Fibroblast of upper back skin (primary cell): Measurements from ENCODE around the gene IGFBP3.

Experiments used
- DNase-seq: peaks from one replicate; pipeline ENCODE4 v3.0.0-alpha.2; 2013

IGFBP3 gene

DNA sequence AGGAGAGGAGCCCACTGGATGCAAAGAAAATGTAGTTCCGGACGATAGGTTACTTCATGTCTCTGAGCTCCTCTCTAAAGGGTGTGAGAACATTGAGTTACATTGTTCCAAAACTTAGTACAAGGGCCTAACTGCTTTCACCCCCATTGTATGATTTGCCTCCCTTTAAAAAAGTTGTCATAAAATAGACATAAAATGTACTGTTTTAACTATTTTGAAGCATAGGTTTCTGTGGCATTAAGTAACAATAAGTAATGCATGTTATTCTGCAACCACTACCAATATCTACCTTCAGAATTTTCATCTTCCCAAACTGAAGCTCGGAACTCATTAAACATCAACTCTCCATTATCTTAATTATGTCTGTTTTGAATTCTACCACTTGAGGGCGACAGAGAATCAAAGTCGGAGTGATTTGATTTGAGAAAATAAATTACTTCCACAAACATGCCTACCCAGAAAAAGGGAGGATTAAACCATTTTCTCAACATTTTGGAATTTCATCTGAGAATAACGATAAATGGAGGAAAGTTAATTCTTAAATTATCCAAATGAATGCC, 30.1 kb downstream of the IGFBP3 start:
- peak; percentile 57 for DNase-seq

DNA sequence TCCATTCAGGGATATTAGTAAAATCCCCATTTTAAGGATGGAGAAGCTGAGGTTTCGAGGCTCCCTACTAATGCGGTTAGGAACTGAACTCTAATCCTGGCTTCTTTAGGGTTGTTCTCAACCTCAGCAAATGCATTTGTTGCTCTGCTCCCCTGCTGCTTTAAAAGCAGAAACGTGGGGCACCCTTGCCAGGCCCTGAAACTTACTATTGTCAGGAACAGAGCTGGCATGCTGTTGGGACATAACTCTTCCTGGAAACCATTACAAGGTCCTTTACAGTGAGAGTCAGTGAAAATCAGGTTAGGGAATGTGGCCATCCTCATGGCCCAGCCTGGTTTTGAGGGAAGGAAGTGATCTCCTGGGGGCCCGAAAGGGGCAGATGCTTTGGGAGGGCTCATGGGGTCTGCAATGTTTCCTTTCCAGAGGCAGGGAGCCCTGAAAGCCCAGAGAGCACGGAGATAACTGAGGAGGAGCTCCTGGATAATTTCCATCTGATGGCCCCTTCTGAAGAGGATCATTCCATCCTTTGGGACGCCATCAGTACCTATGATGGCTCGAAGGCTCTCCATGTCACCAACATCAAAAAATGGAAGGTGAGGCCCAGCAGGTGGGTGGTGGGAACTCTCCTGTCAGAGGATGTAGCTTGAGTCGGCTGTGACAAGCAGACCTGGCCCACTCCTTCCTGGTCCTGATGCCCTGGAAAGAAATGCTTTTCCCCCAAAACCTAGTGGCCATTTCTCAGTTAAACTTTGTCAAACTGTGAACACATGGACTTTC, 30.8 kb downstream of the IGFBP3 start:
- no peak for DNase-seq

DNA sequence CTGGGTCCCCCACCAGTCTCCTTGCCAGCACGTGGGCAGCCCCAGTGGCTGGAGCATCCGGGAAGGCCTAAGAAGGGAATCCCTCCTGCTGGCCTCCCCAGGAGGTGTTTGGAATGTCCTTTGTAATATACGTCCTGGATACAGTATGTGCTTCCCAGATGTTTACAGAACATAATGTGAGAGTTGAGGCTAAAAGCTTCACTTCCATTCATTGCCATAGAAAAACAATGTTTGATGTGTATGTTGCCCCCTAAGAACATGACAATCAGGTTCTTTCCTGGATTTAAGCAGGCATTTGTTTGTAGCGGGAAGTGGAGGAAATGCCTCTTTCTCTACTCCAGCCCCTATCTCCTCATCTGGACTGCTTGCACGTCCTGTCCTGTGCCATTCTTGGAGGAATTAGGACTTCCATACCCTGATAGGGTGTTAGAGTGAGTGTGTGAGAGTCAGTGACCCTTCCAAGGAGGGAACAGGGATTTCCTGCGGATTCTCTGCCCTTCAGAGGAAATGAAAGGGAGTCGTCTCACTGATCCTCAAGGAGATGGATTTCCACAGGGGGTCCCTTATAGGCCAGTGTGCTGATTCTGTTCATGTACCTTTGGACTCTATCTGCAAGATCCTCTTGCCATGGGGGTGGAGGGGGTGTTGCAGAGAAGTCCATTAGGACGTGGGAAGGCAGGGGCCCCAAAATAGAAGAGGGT, 31.6 kb downstream of the IGFBP3 start:
- DNase-seq, result no peak

DNA sequence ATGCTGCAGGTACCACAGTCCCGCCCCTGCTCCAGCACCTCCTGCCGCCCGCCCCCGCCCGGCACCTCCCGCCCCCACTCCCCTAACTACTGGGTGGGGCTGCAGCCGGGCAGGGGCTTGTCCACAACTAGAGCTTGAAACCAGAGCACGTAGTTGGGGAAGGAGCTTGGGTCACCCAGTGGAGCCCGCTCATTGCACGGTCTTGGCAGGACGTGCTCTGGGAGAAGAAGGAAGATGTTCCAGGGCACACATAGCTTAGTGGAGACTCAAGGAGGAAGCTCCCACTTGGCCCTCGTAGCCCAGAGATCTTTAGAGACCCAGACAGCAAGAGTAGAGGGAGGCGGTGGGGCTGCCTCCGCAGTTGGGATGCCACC, 32.1 kb downstream of the IGFBP3 start:
- no peak for DNase-seq

DNA sequence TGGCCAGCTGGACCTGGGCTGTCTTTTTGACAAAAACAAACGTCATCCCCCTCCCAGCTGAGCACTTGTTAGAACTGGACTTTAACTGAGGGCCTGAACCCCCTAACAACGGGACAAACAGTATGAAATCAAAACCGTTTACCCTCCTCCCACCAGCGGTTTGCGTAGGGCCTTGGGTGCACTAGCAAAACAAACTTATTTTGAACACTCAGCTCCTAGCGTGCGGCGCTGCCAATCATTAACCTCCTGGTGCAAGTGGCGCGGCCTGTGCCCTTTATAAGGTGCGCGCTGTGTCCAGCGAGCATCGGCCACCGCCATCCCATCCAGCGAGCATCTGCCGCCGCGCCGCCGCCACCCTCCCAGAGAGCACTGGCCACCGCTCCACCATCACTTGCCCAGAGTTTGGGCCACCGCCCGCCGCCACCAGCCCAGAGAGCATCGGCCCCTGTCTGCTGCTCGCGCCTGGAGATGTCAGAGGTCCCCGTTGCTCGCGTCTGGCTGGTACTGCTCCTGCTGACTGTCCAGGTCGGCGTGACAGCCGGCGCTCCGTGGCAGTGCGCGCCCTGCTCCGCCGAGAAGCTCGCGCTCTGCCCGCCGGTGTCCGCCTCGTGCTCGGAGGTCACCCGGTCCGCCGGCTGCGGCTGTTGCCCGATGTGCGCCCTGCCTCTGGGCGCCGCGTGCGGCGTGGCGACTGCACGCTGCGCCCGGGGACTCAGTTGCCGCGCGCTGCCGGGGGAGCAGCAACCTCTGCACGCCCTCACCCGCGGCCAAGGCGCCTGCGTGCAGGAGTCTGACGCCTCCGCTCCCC, 32.7 kb downstream of the IGFBP3 start, which contains the start of gene IGFBP1:
IGFBP1 (plus strand) TSS at position 304 of the 808 bp plus-strand sequence; CDS start at position 469, 165 bp downstream.
- no peak for DNase-seq

DNA sequence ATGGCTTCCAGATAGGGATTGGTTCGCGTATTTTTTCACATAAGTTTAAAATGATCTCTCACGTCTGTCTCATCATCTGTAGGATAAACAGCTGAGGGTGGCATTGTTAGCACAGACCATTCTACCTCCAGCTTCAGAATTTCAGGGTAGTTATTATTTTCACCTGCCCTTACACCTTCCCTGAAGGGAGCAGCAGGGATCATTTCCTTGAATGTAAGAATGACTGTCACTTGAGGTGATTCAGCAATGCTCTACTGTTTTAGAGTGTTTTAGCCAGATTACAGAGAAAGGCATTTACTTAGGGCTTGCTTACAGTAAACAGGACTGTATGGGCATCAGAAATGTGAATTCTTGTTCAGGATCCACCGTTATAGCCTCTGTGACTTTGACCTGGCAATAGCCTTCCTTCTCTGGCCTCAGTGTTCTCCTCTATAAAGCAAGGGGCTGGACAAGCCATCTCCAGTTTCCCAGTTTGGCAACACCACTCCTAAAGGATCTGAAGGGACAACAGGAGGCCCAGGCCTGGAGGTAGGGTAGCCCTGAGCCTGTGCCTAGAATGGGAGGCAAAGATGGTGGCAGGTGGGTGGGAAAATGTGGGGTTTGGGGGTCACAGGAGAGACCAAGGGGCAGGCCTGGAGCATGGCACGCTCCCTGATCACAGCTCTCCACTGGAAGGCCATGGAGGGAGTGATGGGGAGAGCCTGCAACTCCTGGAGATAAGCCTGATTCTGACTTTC, 34.0 kb downstream of the IGFBP3 start:
- no peak for DNase-seq

GRCh38 chr7:45885264-45885882, 35.7 kb downstream of the IGFBP3 start:
- DNase-seq, result no peak

- DNase-seq, result no peak
Observed at GRCh38 chr7:45884136-45884535, 36.9 kb downstream of the IGFBP3 start.

GRCh38 chr7:45882465-45882810, 38.6 kb downstream of the IGFBP3 start:
- DNase-seq, result no peak

DNA sequence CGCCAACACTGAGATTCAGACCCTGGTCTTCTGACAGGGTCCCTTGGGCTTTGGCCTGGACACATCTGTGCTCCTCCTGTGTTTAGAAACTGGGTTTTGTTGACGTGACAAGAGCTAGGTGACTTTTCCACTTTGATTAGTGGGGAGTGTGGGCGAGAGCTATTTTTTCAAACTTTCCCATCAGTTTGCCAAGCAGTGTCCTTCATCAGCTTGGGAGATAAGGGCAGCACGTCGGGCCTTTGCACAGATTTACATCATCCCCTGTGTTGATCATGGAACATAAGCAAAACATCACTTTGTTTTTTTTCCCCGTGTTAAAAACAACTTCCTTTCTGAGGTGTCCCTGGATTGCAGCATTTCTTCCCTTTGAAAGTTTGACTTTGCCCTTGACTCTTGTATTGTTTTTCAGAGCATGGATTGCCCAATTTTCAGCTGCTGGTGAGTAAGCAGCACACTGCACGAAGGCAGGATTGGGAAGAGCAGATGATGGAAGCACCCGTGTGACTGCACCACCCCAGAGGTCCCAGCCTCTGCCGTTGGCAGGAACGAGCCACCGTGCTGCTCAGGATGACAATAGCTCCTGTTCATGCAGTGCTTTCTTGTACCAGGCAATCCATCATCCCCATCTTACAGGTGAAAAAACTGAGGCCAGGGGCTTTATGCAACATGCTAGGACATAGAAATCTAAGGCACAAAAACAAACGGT, 39.2 kb downstream of the IGFBP3 start:
- DNase-seq, result peak; percentile 38

- DNase-seq, result no peak
Observed at GRCh38 chr7:45881280-45881758, 39.8 kb downstream of the IGFBP3 start.

GRCh38 chr7:45880433-45880860, 40.6 kb downstream of the IGFBP3 start:
- no peak for DNase-seq

DNA sequence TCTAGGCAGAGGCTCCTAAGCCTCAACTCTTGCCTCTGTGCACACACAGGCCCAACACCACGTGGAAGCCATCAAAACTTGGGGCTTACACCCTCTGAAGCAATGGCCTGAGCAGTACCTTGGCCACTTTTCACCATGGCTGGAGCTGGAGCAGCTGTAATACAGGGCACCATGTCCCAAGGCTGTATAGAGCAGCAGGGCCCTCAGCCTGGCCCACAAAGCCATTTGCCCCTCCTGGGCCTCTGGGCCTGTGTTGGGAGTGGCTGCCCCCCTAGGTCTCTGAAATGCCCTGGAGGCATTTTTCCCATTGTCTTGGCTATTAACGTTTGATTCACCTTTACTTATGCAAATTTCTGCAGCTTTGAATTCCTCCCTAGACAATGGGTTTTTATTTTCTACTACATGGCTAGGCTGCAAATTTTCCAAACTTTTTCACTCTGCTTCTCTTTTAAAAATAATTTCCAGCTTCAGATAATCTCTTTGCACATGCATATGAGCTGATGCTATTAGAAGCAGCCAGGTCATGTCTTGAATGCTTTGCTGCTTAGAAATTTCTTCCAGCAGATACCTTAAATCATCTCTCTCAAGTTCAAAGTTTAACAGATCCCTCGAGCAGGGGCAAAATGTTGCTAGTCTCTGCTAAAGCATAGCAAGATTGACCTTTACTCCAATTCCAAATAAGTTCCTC, 42.5 kb downstream of the IGFBP3 start:
- no peak for DNase-seq

DNA sequence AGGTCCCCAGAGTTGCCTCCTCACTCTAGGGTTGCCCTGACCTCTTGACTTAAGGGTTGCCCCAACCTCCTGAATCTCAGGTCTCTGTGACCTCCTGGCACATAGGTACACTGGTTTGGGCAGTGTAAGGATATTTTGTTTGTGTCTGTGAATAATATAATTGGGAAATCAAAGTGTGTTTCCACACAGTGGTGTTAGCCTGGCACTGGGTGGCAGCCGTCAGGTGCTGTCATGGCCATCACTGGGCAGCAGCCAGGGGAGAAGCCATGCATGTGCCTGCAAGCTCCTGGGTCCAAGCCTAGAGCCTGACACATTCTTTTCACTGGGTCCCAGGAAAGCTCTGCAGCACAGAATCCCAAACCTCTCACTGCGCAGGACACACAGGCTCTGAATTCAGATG, 44.6 kb downstream of the IGFBP3 start:
- DNase-seq, result no peak

GRCh38 chr7:45874408-45875131, 46.5 kb downstream of the IGFBP3 start:
- peak; percentile 82 for DNase-seq

DNA sequence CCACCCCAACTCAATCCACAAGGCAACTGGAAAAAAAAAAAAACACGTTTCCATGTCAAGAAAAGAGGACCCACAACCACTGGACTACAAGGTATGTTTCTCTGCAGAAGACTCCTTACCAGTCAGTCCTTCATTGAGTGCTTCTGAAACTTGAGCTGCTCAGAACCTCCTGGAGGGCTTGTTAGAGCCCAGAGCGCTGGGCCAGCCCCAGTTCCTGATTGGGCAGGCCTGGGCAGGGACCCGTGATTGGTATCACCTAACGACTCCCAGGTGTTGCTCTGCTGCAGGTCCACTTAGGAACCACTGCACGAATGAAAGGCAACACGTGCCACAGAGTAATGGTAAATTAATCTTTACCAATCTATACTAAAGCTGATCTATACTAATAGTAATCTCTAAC, 47.7 kb downstream of the IGFBP3 start:
- no peak for DNase-seq

DNA sequence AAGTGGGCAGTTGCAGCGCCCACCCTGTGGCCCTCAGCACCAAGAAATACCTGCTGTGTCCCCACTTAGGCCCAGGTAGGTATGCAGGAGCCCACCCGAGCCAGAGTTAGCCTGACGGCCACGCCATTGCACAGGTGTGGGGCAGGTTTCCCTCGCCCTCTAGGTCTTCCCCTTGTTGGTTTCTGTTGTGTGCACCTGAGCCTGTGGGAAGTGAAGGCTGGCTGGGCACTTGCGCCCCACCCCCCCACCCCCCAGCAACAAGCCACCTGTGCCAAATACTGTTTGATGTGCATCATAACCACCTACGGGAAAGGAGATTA, 48.1 kb downstream of the IGFBP3 start, which contains the start of gene CCDC201:
CCDC201 (minus strand) TSS at position 48 of the 320 bp plus-strand sequence. CDS start 75 bp downstream, outside the sequence.
- DNase-seq, result no peak

- no peak for DNase-seq
Observed at GRCh38 chr7:45872116-45873034, 48.7 kb downstream of the IGFBP3 start.

GRCh38 chr7:45869426-45869825, 51.6 kb downstream of the IGFBP3 start:
- DNase-seq, result peak; percentile 22
